DMS153 treated with DMSO at 0.1 percent for 48 hours (cell line): ENCODE data around the gene SAMSN1.

Experiments used
- DNase-seq: peaks from one replicate; lab custom pipeline; 2025; ENCODE audit not compliant: unreplicated experiment; lab: John Stamatoyannopoulos, UW

Gene SAMSN1

DNA sequence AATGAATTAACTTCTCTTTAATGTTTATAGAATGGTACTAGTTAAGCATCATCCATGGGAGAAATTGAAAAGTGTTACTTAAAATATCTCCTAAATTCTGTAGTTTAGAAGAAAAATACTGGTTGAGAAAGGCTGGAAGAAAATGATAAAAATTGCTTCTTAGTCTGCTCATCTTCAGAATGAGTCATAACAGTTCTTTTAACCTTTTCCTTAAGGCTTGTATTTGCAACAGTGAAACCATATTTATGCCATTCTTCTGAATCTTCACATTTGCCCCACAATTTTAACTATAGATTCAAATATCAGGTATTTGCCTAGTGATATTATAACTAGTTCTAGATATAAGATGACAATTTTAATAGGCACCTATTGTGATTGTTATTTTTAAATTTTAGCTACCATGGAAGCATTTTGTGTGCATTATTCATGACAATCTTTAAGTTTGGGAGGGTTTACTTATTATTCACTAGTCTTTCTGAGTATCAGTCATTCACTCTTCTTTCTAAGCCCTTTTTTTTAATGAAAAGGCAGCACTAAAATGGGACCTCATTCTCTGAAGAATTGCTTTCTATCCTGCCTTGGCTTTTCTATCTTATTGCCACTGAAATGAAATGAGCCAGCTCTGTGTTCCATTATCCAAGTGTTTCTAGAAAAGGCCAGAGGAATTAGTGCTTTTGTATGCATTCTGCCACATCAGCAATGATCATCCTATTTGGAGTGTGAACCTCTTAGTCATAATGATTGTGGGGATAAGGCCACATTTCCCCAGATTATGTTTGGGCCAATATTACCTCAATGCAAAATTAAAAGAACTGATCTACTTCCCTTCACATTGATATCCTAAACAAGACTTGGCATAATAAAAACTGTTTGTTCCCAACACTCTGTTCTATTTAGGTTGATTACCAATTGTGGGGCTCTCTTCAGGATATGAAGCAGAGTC, 58.4 kb downstream of the SAMSN1 start:
- no peak for DNase-seq

DNA sequence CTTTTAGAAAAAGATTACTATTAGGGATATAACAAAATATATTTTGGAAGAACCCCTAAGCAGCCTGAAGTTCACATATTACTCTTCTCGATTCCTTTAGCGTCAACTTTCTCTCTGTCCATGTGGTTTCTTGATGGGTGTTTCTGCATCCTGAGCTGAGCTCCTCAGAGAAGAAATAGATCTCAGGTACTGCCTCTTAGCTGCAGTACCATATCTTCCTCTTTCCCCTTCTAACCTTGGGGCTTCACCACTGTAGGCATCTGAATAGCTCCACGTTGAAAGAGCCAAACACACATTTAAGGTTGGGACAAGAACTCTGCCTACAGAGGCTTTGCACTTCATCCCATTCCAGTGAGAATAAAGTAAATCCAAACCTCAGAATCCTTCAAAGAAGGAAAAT, 59.2 kb downstream of the SAMSN1 start:
- DNase-seq = no peak

GRCh38 chr21:14484188-14485009, 61.7 kb downstream of the SAMSN1 start:
- DNase-seq = no peak

- DNase-seq = no peak
Measured at GRCh38 chr21:14483296-14483695, 62.8 kb downstream of the SAMSN1 start.

- no peak for DNase-seq
Measured at GRCh38 chr21:14482165-14482564, 64.0 kb downstream of the SAMSN1 start.

DNA sequence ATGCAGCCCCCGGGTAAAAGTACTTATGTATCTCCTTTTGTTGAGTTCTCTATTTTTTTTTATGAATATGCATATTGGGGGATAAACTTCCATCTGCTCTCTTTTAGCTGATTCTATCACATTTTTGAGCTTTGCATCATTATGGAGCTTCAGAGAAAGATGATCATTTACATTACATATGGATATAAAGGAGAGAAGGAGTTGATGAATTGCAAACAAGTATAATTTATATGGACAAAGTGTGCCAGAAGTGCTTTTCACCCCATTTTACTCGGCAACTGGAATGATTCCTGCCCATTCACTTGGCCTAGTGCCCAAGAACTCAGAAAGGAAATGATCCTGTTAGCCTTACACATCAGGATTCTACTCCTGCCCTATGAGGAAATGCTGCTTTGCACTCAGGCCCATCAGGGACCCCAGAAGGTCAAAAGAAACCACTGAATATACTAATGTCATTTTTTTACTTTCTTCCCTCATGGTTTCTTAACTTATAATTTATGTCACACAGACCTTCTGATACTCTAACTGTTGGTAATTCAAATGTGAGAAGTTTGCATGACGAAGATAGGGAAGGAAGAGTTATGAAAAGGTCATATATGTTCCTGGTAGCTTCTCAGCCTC, 65.6 kb downstream of the SAMSN1 start:
- DNase-seq = no peak

- DNase-seq = no peak
Measured at GRCh38 chr21:14479241-14479786, 66.8 kb downstream of the SAMSN1 start.

- no peak for DNase-seq
Measured at GRCh38 chr21:14477841-14478240, 68.3 kb downstream of the SAMSN1 start.

DNA sequence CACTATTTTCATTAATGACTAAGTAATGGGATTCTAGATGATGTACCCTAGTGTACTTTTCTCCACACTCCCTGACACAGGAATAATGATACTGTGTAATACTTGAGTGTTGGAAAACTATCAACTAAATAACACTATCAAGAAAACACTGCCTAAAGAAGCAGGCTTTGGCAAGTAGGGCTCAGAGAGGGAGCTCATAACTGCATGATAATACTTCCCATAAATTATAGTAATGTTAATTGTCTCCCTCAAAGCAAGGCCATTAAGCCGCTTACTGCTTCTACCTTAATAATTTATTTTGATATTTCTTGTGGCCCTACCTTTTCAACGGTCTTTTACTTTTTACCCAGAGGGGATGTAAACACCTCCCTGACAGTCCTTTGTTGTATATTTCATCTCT, 69.0 kb downstream of the SAMSN1 start:
- DNase-seq = no peak

GRCh38 chr21:14474995-14475394, 71.1 kb downstream of the SAMSN1 start:
- DNase-seq = no peak

- DNase-seq = no peak
Measured at GRCh38 chr21:14469641-14470040, 76.5 kb downstream of the SAMSN1 start.

GRCh38 chr21:14466715-14467114, 79.4 kb downstream of the SAMSN1 start:
- no peak for DNase-seq

DNA sequence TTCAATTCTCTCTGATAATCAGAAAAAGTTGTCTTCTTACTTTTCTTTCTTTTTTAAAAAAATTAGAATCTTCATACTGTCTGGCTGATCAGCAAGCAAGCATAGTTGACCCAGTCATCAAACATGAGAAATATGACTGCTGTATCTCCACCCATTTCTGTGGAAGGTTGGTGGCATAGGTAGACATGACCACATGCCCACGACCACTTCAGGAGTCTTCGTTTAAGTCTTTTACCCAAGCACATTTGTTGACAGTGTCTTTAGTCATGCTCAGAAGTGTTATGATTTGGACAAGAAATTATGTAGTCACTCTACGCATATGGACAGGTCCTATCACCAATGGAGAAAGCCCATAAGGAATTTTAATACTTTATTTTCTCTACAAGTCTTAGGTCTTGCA, 88.4 kb downstream of the SAMSN1 start:
- no peak for DNase-seq

DNA sequence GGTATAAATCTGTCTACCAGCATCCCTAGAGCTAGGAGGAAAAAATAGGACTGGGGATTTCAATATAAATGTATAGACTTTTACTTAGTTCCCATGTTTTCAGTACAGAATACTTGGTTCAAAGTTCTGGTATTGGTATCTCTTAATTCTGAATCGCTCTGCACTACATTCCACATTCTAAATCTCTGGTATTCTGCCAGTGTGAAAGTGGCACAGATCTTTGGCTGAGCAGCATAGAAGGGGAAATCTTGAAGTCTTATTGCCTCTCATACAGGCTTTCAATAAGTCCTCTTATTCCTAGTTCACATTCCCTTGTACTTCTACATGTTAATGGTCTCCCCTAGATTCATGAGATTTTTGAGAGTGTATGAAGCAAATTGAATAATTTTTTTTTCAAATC, 89.2 kb downstream of the SAMSN1 start:
- DNase-seq = no peak

DNA sequence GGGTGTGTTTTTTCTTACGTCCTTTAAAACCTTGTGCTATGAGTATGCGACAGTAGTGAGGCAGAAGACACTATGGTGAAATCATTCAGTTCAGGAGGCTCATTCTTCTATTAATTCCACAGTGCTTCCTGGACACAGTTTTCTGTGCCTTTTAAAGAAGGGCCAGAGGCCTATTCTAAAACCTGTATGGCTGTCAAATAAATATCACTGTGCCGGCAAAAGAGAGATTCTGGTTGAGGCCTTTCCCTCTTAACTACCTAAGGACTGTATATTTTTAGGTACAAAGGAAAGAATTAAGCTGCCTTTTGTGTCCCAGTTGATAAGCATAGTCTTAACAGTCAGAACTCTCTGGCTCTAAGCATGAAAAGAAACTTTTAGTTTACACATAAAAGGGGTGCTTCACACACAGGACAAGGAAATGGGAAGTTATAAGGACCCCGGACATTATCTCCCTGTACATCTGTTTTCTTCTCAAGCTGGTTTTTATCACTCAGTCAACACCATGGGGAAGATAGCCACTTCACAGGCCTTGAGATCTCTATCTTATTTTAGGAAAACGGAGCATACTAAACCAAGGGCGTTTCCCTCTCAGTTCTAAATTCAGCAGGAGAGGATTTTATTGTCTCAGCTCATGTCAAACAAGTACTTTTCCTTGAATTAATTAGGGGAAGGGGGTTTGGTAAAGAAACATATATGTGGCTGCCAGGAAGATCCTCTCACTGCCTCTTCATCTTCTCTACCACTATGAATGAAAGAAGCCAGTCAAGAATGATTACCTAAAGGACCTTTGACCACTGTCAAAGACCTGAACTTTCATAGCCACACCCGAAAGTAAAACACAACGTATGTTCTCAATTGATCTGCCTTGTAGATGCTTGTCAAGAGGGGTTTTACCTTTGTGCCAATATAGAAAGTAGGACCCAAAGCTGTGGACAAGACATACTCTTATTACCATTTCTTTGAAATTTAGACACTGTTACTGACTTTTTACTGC, 91.8 kb downstream of the SAMSN1 start:
- no peak for DNase-seq

- no peak for DNase-seq
Measured at GRCh38 chr21:14453339-14454015, 92.6 kb downstream of the SAMSN1 start.

GRCh38 chr21:14452727-14453241, 93.3 kb downstream of the SAMSN1 start:
- DNase-seq = no peak

GRCh38 chr21:14452031-14452726, 93.9 kb downstream of the SAMSN1 start:
- no peak for DNase-seq

DNA sequence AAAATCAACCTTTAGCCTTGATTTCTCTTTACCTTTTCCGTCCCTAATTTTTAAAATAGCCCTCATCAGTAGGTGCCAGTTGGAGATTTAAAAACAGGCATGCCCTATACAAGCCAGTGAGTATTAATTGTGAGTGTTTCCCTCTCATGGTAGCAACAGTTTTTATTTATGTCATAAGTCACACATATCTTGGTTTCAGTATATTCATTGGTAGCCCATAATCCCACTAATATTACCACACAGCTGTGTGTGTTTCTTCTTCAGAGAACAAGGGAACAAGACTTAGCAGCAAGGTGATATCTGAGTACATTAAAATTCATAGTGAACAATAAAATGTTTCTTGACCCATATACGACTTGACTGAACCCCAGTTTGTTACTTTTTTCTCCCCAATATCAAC, 94.6 kb downstream of the SAMSN1 start:
- DNase-seq = no peak
